Spleen (tissue), 11 donors: ENCODE results near the gene MYH2. TPM values are rescaled to one million over a fixed set of nuclear protein-coding genes. Genes with fewer than 3 reads are reported as not detected.

Experiments used
- DNase-seq: peaks from one replicate; pipeline ENCODE4 v3.0.0-alpha.2; 2020
- H3K27ac ChIP-seq, 8 donors: fragments of 200-600 bp; sonication (generic) in 7 of 8; 1 replicate in 4 of 8; 2 replicates in 4 of 8; pipeline versions ENCODE4 v1.5.0 to v1.8.0; 2016 to 2021; ENCODE audit warnings: inconsistent platforms in 4 of 8, mild to moderate bottlenecking in 4 of 8, moderate library complexity in 1 of 8
- H3K27me3 ChIP-seq, 7 donors: fragments of 200-600 bp; sonication (generic) in 6 of 7; replicated peaks in 1 of 7; 1 replicate in 4 of 7; 2 replicates in 3 of 7; pipeline versions ENCODE4 v1.5.0 to v1.8.0; 2016 to 2021; ENCODE audit warnings: inconsistent platforms in 3 of 7, mild to moderate bottlenecking in 1 of 7
- H3K36me3 ChIP-seq, 6 donors: fragments of 200-600 bp; sonication (generic) in 5 of 6; 1 replicate in 4 of 6; 2 replicates in 2 of 6; pipeline versions ENCODE4 v1.5.0 to v1.8.0; 2016 to 2021; ENCODE audit warnings: inconsistent platforms in 2 of 6
- H3K4me1 ChIP-seq, 6 donors: fragments of 200-600 bp; sonication (generic) in 5 of 6; 1 replicate in 3 of 6; 2 replicates in 3 of 6; pipeline versions ENCODE4 v1.5.0 to v1.8.0; 2016 to 2021; ENCODE audit warnings: inconsistent platforms in 3 of 6
- H3K4me3 ChIP-seq, 8 donors: fragments of 200-600 bp; sonication (generic) in 7 of 8; 1 replicate in 4 of 8; 2 replicates in 4 of 8; pipeline versions ENCODE4 v1.5.0 to v1.8.0; 2016 to 2021; ENCODE audit warnings: inconsistent platforms in 4 of 8, mild to moderate bottlenecking in 4 of 8, moderate library complexity in 2 of 8
- H3K9me3 ChIP-seq, 8 donors: fragments of 200-600 bp; sonication (generic) in 7 of 8; 1 replicate in 4 of 8; 2 replicates in 4 of 8; pipeline versions ENCODE4 v1.5.0 to v1.8.0; 2016 to 2021; ENCODE audit warnings: inconsistent platforms in 4 of 8
- POLR2A ChIP-seq, 3 donors: fragments of 450-650 bp; IDR thresholded peaks; one replicate each; pipeline ENCODE4 v1.5.1; 2017; ENCODE audit warnings: antibody characterized with exemption in 3 of 3, mild to moderate bottlenecking in 1 of 3
- POLR2AphosphoS5 ChIP-seq, 3 donors: sonication (generic); formaldehyde crosslinking; IDR thresholded peaks; one replicate each; pipeline ENCODE4 v1.5.1; 2017; ENCODE audit warnings: antibody characterized with exemption in 3 of 3
- WGBS, 5 donors: extraction: QIAGEN DNeasy Blood & Tissue Kit in 3 of 5; methylation state at CpG; one replicate each; pipeline versions ENCODE4 v1.1.5 to v1.1.7; 2013 to 2018; 5-methylcytosine and 5-hydroxymethylcytosine counted together
- intact Hi-C: fragments of 100-400 bp; cut with DNase I; formaldehyde crosslinking; loops from one replicate; pipeline ENCODE4 v1.15.0; 2023; ENCODE audit warnings: low total_unique reads
- polyA plus RNA-seq, 3 donors: library from polyadenylated mRNA; stranded (reverse); fragments of 200-250 nt; gene quantifications; one replicate each; pipeline ENCODE4 v1.2.1, GENCODE V29; 2013
- total RNA-seq, 7 donors: library from RNA; depleted of rRNA in 3 of 7; stranded (reverse); fragments of >200 nt in 3 of 7; fragmentation: NEBNext Ultra II Directional in 4 of 7; extraction: Animal tissue kit (Norgen Biotek cat#: 25700) in 4 of 7; gene quantifications; one replicate each; pipeline versions ENCODE4 v1.1.0 to v1.2.1, GENCODE V29; 2016 to 2021
- TF ChIP-seq, protein P1 (sequence below), 11 experiments: fragments of 200-600 bp in 7 of 11; fragments of 450-650 bp in 4 of 11; sonication (generic) in 4 of 11; IDR thresholded peaks in 8 of 11; conservative IDR thresholded peaks in 3 of 11; 1 replicate in 7 of 11; 2 replicates in 4 of 11; pipeline versions ENCODE4 v1.4.0 to v1.8.0; 2016 to 2021; ENCODE audit warnings: antibody characterized with exemption in 11 of 11, inconsistent platforms in 4 of 11, mild to moderate bottlenecking in 1 of 11
- donor health status: healthy with polysubstance abuse.
- donor health status: DM: no; HTN: no; CAD: no; lungs with moderate emphysema.
- donor health status: DM: no; HTN: no; CAD: no.
- donor health status: Bipolar disorder and iron deficiency.
- donor health status: healthy.
- donor health status: DM: no; HTN: no; CAD: no.
- donor health status: DM: yes; HTN: yes; CAD: no.

Gene MYH2
- total and polyA plus RNA-seq, 10 donors: 0.03 to 0.11 TPM; not detected in 8

DNA sequence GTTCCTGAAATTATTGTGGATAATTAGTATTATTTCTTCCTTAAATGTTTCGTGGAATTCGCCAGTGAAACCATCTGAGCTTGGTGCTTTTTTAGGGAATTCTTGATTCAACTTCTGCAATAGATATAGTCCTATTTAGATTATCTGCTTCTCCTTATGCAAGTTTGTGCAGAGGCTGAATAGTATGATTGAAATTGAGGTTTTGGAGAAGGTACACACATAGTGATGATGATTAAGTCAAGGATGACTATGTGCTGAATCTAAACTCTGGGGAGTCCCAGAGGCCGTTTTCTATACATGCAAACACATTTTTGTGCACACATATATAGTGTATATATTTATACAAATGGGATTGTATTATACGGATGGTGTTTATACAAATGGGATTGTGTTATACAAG, 74.9 kb downstream of the MYH2 start:
- intact Hi-C loops: no loop called here
- no peak overlapping the region for H3K27ac ChIP-seq
- WGBS, 5 donors: 81 to 86% (median 84%) methylated on average over 4 of the region's 4 CpGs
- TF ChIP-seq, protein P1, sequence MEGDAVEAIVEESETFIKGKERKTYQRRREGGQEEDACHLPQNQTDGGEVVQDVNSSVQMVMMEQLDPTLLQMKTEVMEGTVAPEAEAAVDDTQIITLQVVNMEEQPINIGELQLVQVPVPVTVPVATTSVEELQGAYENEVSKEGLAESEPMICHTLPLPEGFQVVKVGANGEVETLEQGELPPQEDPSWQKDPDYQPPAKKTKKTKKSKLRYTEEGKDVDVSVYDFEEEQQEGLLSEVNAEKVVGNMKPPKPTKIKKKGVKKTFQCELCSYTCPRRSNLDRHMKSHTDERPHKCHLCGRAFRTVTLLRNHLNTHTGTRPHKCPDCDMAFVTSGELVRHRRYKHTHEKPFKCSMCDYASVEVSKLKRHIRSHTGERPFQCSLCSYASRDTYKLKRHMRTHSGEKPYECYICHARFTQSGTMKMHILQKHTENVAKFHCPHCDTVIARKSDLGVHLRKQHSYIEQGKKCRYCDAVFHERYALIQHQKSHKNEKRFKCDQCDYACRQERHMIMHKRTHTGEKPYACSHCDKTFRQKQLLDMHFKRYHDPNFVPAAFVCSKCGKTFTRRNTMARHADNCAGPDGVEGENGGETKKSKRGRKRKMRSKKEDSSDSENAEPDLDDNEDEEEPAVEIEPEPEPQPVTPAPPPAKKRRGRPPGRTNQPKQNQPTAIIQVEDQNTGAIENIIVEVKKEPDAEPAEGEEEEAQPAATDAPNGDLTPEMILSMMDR (IDR thresholded peaks at IDR 0.05 in 8 of 11, conservative IDR thresholded peaks at IDR 0.05 in 3 of 11): no peak
- TF ChIP-seq POLR2AphosphoS5 (IDR thresholded peaks at IDR 0.05) (no peak), POLR2A (IDR thresholded peaks at IDR 0.05) (no peak)
- H3K36me3 ChIP-seq: no peaks in the 10 kb centered on the region
- H3K4me3 ChIP-seq: no peak overlapping the region
- H3K4me1 ChIP-seq: no peaks in the 10 kb centered on the region
- peaks cover 0 to 17% (median 0%) of the 10 kb centered on the region in 7 donors for H3K27me3 ChIP-seq
- H3K9me3 ChIP-seq: no peaks in the 10 kb centered on the region
- no peak for DNase-seq

DNA sequence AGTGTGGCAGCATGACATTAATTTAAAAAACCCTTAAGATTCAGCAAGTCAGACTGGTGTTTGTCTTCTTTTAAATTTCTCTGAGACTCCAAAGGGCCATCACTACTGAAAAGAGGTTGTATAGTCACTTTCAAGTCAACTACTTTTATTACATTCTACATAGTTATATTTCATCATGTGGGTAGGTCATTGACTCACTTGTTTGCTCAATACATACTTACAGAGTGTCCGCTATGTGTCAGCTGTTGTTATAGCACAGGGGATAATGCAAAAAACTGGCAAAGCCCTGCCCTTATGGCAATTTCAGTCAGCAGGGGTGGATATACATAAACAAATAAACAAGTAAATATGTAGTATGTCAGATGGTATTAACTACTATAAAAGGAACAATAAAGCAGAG, 77.6 kb downstream of the MYH2 start:
- H3K9me3 ChIP-seq: no peaks in the 10 kb centered on the region
- H3K4me1 ChIP-seq: no peaks in the 10 kb centered on the region
- TF ChIP-seq POLR2AphosphoS5 (IDR thresholded peaks at IDR 0.05) (no peak), POLR2A (IDR thresholded peaks at IDR 0.05) (no peak)
- TF ChIP-seq, protein P1 (IDR thresholded peaks at IDR 0.05 in 8 of 11, conservative IDR thresholded peaks at IDR 0.05 in 3 of 11): no peak
- no peak overlapping the region for H3K4me3 ChIP-seq
- intact Hi-C loops: no loop called here
- no peaks in the 10 kb centered on the region for H3K36me3 ChIP-seq
- DNase-seq: no peak
- H3K27me3 ChIP-seq: peaks cover 0 to 22% (median 0%) of the 10 kb centered on the region in 7 donors
- WGBS, 5 donors: 91 to 100% (median 93%) methylated on average over 1 of the region's 1 CpG
- no peak overlapping the region for H3K27ac ChIP-seq

Other genes starting within 250 kb of the MYH2 start
- under 1 TPM in 3 of 7 donors, not detected in 4; 0.06 to 0.19 (median 0.07) TPM for gene MYH13, start 176.7 kb downstream of the MYH2 start, total RNA-seq
- under 1 TPM in 2 of 3 donors, not detected in 1; 0.02 to 0.03 TPM for gene MYH13, start 176.7 kb downstream of the MYH2 start, polyA plus RNA-seq
- under 1 TPM in 6 of 7 donors, not detected in 1; 0.11 to 0.54 (median 0.22) TPM for gene MYH8, start 127.7 kb downstream of the MYH2 start, total RNA-seq
- under 1 TPM; 0.02 to 0.35 (median 0.11) TPM for gene MYH8, start 127.7 kb downstream of the MYH2 start, polyA plus RNA-seq
- not detected for gene MYH4, start 80.1 kb downstream of the MYH2 start, total RNA-seq
- gene MYH4, start 80.1 kb downstream of the MYH2 start, polyA plus RNA-seq: not detected
- gene MYH1, start 31.1 kb downstream of the MYH2 start, total RNA-seq: under 1 TPM in 1 of 7 donors, not detected in 6; 0.03 TPM
- gene MYH1, start 31.1 kb downstream of the MYH2 start, polyA plus RNA-seq: under 1 TPM in 2 of 3 donors, not detected in 1; 0.06 to 0.09 TPM
- 1 to 10 TPM; 2.2 to 6.0 (median 3.1) TPM for gene MYH3, start 107.7 kb upstream of the MYH2 start, total RNA-seq
- 1 to 10 TPM; 4.9 to 9.0 (median 8.0) TPM for gene MYH3, start 107.7 kb upstream of the MYH2 start, polyA plus RNA-seq
- gene SCO1, start 147.9 kb upstream of the MYH2 start, total RNA-seq: 10 to 100 TPM; 10.8 to 31.1 (median 22.4) TPM
- 1 to 10 TPM; 5.4 to 10.0 (median 8.3) TPM for gene SCO1, start 147.9 kb upstream of the MYH2 start, polyA plus RNA-seq
- 10 to 100 TPM; 11.5 to 36.0 (median 16.8) TPM for gene ADPRM, start 147.9 kb upstream of the MYH2 start, total RNA-seq
- gene ADPRM, start 147.9 kb upstream of the MYH2 start, polyA plus RNA-seq: 10 to 100 TPM; 14.5 to 23.3 (median 14.8) TPM
- gene TMEM220, start 180.4 kb upstream of the MYH2 start, total RNA-seq: 10 to 100 TPM in 2 of 7 donors, 1 to 10 TPM in 5; 4.0 to 12.1 (median 6.1) TPM
- gene TMEM220, start 180.4 kb upstream of the MYH2 start, polyA plus RNA-seq: 1 to 10 TPM; 3.6 to 4.4 (median 4.3) TPM